ENCODE data around the gene RTCB.

- TF ChIP-seq, protein P1, sequence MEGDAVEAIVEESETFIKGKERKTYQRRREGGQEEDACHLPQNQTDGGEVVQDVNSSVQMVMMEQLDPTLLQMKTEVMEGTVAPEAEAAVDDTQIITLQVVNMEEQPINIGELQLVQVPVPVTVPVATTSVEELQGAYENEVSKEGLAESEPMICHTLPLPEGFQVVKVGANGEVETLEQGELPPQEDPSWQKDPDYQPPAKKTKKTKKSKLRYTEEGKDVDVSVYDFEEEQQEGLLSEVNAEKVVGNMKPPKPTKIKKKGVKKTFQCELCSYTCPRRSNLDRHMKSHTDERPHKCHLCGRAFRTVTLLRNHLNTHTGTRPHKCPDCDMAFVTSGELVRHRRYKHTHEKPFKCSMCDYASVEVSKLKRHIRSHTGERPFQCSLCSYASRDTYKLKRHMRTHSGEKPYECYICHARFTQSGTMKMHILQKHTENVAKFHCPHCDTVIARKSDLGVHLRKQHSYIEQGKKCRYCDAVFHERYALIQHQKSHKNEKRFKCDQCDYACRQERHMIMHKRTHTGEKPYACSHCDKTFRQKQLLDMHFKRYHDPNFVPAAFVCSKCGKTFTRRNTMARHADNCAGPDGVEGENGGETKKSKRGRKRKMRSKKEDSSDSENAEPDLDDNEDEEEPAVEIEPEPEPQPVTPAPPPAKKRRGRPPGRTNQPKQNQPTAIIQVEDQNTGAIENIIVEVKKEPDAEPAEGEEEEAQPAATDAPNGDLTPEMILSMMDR (IDR thresholded peaks at IDR 0.05; ENCODE audit: low read depth, low read length) = peak; percentile 53
- no peak for TF ChIP-seq EZH2phosphoT487 (IDR thresholded peaks at IDR 0.05; ENCODE audit: low read depth)
Measured at GRCh38 chr22:32378707-32379272, 33.3 kb downstream of the RTCB start.

Measured in OCI-LY3 (cell line).